GM21390 (cell line): ENCODE measurements around the gene MARCKSL1.
A peak's percentile ranks its signal among the peaks of the same experiment; 100 is the strongest.

Experiments
- ATAC-seq: cut with Tn5 transposase; IDR thresholded peaks from one replicate; pipeline ENCODE4 v1.9.1; 2021; ENCODE audit not compliant: unreplicated experiment

MARCKSL1 gene

GRCh38 chr1:32353431-32353830 lies 17.4 kb upstream of the MARCKSL1 start:
- no peak for ATAC-seq

GRCh38 chr1:32352831-32353383 lies 16.9 kb upstream of the MARCKSL1 start:
- ATAC-seq, result no peak

- no peak for ATAC-seq
Observed at GRCh38 chr1:32352239-32352745, 16.3 kb upstream of the MARCKSL1 start.

GRCh38 chr1:32351399-32352238 lies 15.6 kb upstream of the MARCKSL1 start:
- peak; percentile 92 for ATAC-seq

- ATAC-seq, result peak; percentile 23
Observed at GRCh38 chr1:32350785-32351398, 14.9 kb upstream of the MARCKSL1 start.

GRCh38 chr1:32349211-32349708 lies 13.2 kb upstream of the MARCKSL1 start:
- ATAC-seq, result no peak

- ATAC-seq, result no peak
Observed at GRCh38 chr1:32346532-32347157, 10.6 kb upstream of the MARCKSL1 start.

GRCh38 chr1:32345289-32345827 lies 9.3 kb upstream of the MARCKSL1 start:
- no peak for ATAC-seq

- ATAC-seq, result no peak
Observed at GRCh38 chr1:32342704-32343103, 6.7 kb upstream of the MARCKSL1 start.

- no peak for ATAC-seq
Observed at GRCh38 chr1:32341971-32342370, 5.9 kb upstream of the MARCKSL1 start.

GRCh38 chr1:32341186-32341757 lies 5.2 kb upstream of the MARCKSL1 start:
- ATAC-seq, result no peak

- ATAC-seq, result no peak
Observed at GRCh38 chr1:32339363-32339978, 3.4 kb upstream of the MARCKSL1 start.

GRCh38 chr1:32338637-32339145 lies 2.7 kb upstream of the MARCKSL1 start:
- no peak for ATAC-seq

- ATAC-seq, result no peak
Observed at GRCh38 chr1:32337855-32338636, 2.0 kb upstream of the MARCKSL1 start.

GRCh38 chr1:32336963-32337675 lies 1.1 kb upstream of the MARCKSL1 start:
- no peak for ATAC-seq

- ATAC-seq, result no peak
Observed at GRCh38 chr1:32336591-32336932, 529 bp upstream of the MARCKSL1 start.

- ATAC-seq, result peak; percentile 1
Observed at GRCh38 chr1:32335535-32335789, 571 bp downstream of the MARCKSL1 start.

GRCh38 chr1:32334864-32335534 lies 1.0 kb downstream of the MARCKSL1 start:
- ATAC-seq, result peak; percentile 13
